Lower lobe of right lung (tissue), 2 donors: Measurements from ENCODE around the gene COL1A2. TPM values are rescaled to one million over a fixed set of nuclear protein-coding genes. Genes with fewer than 3 reads are reported as not detected.

Experiments
- ATAC-seq, 2 donors: fragments of 200-7000 bp; cut with Tn5 transposase; one replicate each; pipeline ENCODE4 v1.9.1; 2020 to 2022; ENCODE audit warnings: mild to moderate bottlenecking in 2 of 2, moderate library complexity in 2 of 2
- DNase-seq: peaks from one replicate; pipeline ENCODE4 v3.0.0-alpha.2; 2020
- H3K27ac ChIP-seq: fragments of 200-600 bp; one replicate; pipeline ENCODE4 v1.8.0; 2022
- H3K27me3 ChIP-seq: fragments of 200-600 bp; one replicate; pipeline ENCODE4 v1.8.0; 2022; ENCODE audit warnings: low read depth
- H3K36me3 ChIP-seq: fragments of 200-600 bp; one replicate; pipeline ENCODE4 v1.8.0; 2022; ENCODE audit warnings: mild to moderate bottlenecking
- H3K4me1 ChIP-seq: fragments of 200-600 bp; one replicate; pipeline ENCODE4 v1.8.0; 2022
- H3K4me3 ChIP-seq: fragments of 200-600 bp; one replicate; pipeline ENCODE4 v1.8.0; 2022; ENCODE audit warnings: mild to moderate bottlenecking
- H3K9me3 ChIP-seq: fragments of 200-600 bp; one replicate; pipeline ENCODE4 v1.8.0; 2022
- intact Hi-C: fragments of 100-400 bp; cut with DNase I; formaldehyde crosslinking; loops from one replicate; pipeline ENCODE4 v1.11.0; 2022
- total RNA-seq: library from RNA; stranded (reverse); fragmentation: NEBNext Ultra II Directional; extraction: Animal tissue kit (Norgen Biotek cat#: 25700); gene quantifications from one replicate; pipeline ENCODE4 v1.2.1, GENCODE V29; 2021
- TF ChIP-seq, protein P1 (sequence below): fragments of 200-600 bp; IDR thresholded peaks from one replicate; pipeline ENCODE4 v1.8.0; 2022; ENCODE audit warnings: antibody characterized with exemption, mild to moderate bottlenecking
- donor health status: DM: no; HTN: yes; CAD: no; lungs with severe emphysema.

The COL1A2 gene
- total RNA-seq, 1 donor from 2014 or later: 252 TPM

DNA sequence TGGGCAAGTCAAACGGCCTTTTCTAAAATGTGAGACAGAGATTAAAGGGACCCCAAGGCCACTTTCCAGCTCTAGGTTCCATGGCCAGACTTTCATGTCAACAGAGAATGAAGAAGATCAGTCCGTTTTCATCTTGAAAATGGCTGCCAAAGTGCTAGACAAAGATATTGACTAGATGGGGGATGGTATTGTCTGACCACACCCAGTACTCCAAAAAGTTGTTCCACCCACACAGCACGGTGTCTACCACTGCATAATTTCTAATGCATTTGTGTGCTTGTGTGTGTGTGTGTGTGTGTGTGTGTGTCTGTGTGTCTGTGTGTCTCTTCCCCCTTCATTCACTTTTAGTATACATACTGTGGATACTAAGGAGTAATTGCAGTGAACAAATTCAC is 1.3 kb downstream of the COL1A2 start:
- Histone ChIP-seq H3K4me3 (peak overlapping the region; percentile 57), H3K4me1 (no peaks in the 10 kb centered on the region), H3K27ac (peak overlapping the region; percentile 85), H3K9me3 (no peaks in the 10 kb centered on the region), H3K27me3 (no peaks in the 10 kb centered on the region), H3K36me3 (peaks cover 9% of the 10 kb centered on the region)
- intact Hi-C loops: loop anchor here (10.0 kb wide), 1 partner anchor 101 kb away; no protein-coding TSS in a partner anchor
- TF ChIP-seq, protein P1, sequence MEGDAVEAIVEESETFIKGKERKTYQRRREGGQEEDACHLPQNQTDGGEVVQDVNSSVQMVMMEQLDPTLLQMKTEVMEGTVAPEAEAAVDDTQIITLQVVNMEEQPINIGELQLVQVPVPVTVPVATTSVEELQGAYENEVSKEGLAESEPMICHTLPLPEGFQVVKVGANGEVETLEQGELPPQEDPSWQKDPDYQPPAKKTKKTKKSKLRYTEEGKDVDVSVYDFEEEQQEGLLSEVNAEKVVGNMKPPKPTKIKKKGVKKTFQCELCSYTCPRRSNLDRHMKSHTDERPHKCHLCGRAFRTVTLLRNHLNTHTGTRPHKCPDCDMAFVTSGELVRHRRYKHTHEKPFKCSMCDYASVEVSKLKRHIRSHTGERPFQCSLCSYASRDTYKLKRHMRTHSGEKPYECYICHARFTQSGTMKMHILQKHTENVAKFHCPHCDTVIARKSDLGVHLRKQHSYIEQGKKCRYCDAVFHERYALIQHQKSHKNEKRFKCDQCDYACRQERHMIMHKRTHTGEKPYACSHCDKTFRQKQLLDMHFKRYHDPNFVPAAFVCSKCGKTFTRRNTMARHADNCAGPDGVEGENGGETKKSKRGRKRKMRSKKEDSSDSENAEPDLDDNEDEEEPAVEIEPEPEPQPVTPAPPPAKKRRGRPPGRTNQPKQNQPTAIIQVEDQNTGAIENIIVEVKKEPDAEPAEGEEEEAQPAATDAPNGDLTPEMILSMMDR: no peak
- DNase-seq (no peak), ATAC-seq (peak in 1 of 2 donors; percentile 11)

DNA sequence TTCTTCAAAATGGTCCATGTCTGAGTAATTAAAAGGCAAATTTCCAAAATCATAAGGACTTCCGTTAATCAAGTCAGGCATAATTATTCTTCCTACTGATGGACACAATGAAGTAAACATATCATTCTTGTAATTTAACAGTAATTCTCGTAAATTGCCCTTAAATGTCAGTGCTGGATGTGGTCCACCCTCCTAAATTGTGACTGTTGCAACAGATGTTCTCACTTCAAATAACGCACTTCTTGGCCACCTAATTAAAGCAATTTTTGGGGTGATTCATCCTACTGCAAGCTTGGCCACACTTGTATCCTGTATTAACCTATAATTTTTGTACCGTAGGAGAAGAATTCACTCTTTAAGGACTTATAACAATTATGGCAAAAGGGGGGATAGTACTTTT is 1.9 kb downstream of the COL1A2 start:
- H3K4me1 ChIP-seq: no peaks in the 10 kb centered on the region
- no peaks in the 10 kb centered on the region for H3K27me3 ChIP-seq
- H3K36me3 ChIP-seq: peaks cover 9% of the 10 kb centered on the region
- intact Hi-C loops: loop anchor here (10.0 kb wide), 1 partner anchor 102 kb away; no protein-coding TSS in a partner anchor
- ATAC-seq (no peak), DNase-seq (no peak)
- TF ChIP-seq, protein P1: no peak
- peak overlapping the region; percentile 85 for H3K27ac ChIP-seq
- no peaks in the 10 kb centered on the region for H3K9me3 ChIP-seq
- H3K4me3 ChIP-seq: peak overlapping the region; percentile 57

DNA sequence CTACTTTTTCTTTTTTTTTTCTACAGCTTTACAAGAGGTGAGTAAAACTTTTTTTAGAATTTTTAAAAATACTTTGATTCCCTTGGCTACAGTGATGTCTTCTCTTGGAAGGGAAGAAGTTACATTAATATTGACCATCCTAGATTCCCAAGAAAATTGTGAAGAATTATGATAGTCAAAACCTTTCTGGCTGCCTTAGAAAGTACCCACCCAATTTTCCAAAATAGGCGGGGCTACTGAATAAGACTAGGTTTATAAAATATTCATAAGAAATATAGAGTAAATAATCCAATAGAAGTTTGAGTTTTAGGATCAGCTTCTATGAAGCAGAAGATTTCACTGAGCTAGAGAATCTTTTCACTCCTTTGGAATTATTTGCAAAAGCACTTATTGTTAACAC is 3.0 kb downstream of the COL1A2 start:
- DNase-seq (no peak), ATAC-seq (no peak)
- TF ChIP-seq, protein P1: no peak
- H3K27me3 ChIP-seq: no peaks in the 10 kb centered on the region
- peaks cover 9% of the 10 kb centered on the region for H3K36me3 ChIP-seq
- peak overlapping the region; percentile 57 for H3K4me3 ChIP-seq
- no peak overlapping the region for H3K27ac ChIP-seq
- H3K9me3 ChIP-seq: no peaks in the 10 kb centered on the region
- no peaks in the 10 kb centered on the region for H3K4me1 ChIP-seq
- intact Hi-C loops: loop anchor here (10.0 kb wide), 1 partner anchor 103 kb away; no protein-coding TSS in a partner anchor

DNA sequence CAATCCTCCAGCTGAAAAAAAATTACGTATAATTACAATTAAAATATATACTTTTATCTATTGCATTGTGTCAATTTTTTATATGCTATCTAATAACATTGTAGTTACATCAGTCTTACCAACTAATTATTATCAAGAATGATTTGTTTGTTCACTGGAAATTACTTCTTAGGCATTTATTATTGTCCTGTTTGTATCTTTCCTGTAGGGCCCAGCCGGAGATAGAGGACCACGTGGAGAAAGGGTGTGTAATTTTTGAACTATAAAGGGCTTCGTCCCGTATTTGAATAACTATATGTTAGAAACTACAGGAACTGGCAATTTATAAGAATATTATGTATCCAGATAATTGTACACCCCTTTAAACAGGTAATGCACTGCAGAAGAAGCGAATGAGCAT is 4.1 kb downstream of the COL1A2 start:
- DNase-seq (no peak), ATAC-seq (no peak)
- intact Hi-C loops: loop anchor here (10.0 kb wide), 1 partner anchor 104 kb away; no protein-coding TSS in a partner anchor
- no peak overlapping the region for H3K27ac ChIP-seq
- TF ChIP-seq, protein P1: no peak
- peaks cover 15% of the 10 kb centered on the region for H3K36me3 ChIP-seq
- no peaks in the 10 kb centered on the region for H3K9me3 ChIP-seq
- H3K27me3 ChIP-seq: no peaks in the 10 kb centered on the region
- no peaks in the 10 kb centered on the region for H3K4me1 ChIP-seq
- peak overlapping the region; percentile 7 for H3K4me3 ChIP-seq

DNA sequence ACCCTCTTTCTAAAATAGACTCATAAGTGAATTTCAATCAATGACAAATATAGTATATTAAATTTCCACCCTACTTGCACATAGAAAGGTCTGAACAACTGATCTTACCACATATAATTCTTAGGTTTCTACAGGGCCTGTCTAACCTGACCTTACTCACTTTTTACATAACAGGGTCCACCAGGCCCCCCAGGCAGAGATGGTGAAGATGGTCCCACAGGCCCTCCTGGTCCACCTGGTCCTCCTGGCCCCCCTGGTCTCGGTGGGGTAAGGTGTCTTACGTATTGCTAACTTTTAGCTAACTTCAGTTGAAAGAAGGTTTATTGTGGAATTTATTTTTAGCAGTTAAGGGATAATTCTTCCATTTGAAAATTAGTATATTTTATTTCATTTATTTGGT is 5.3 kb downstream of the COL1A2 start:
- Histone ChIP-seq H3K4me3 (peak overlapping the region; percentile 7), H3K27ac (no peak overlapping the region), H3K27me3 (no peaks in the 10 kb centered on the region), H3K9me3 (no peaks in the 10 kb centered on the region), H3K4me1 (no peaks in the 10 kb centered on the region), H3K36me3 (peaks cover 25% of the 10 kb centered on the region)
- TF ChIP-seq, protein P1: no peak
- ATAC-seq (no peak), DNase-seq (no peak)
- intact Hi-C loops: no loop called here
